ENCODE measurements around the gene OAF.

Gene OAF

DNA sequence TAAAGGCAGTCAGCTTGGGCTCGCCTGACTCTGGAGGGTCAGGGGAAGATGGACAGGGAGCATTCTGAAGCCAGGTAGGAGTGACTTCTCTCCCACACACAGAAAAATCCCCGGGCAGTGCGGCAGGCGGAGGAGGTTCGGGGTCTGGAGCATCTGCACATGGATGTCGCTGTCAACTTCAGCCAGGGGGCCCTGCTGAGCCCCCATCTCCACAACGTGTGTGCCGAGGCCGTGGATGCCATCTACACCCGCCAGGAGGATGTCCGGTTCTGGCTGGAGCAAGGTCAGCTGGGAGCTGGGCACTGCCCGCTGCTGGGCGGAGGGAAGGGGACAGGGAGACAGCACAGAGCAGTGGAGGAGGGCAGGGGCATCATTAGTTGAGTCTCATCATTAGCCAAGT is 15.9 kb downstream of the OAF start:
- Histone ChIP-seq H3K36me3 (ENCODE audit: control insufficient read depth, low read length) (no peaks in the 10 kb centered on the region), H3K9me2 (replicated peaks; ENCODE audit: control insufficient read depth, low read length) (no peaks in the 10 kb centered on the region), H4K20me1 (ENCODE audit: control insufficient read depth, insufficient read depth, low read depth, low read length) (no peaks in the 10 kb centered on the region), H3F3A (ENCODE audit: control insufficient read depth, insufficient read depth) (no peaks in the 10 kb centered on the region), H3K9me3 (ENCODE audit: control insufficient read depth, insufficient read depth, low read length) (no peaks in the 10 kb centered on the region), H3K27ac (ENCODE audit: low read depth, low read length) (no peak overlapping the region), H3K4me2 (ENCODE audit: low read length) (no peak overlapping the region), H3K4me1 (ENCODE audit: control insufficient read depth, low read length) (no peaks in the 10 kb centered on the region), H3K27me3 (ENCODE audit: control insufficient read depth, low read length) (peaks cover 7% of the 10 kb centered on the region; the same call in 1 of the 2 replicates), H3K4me3 (ENCODE audit: low read length) (no peak overlapping the region), H3K79me2 (ENCODE audit: control insufficient read depth, low read length) (no peaks in the 10 kb centered on the region)
- TF ChIP-seq, protein P1, sequence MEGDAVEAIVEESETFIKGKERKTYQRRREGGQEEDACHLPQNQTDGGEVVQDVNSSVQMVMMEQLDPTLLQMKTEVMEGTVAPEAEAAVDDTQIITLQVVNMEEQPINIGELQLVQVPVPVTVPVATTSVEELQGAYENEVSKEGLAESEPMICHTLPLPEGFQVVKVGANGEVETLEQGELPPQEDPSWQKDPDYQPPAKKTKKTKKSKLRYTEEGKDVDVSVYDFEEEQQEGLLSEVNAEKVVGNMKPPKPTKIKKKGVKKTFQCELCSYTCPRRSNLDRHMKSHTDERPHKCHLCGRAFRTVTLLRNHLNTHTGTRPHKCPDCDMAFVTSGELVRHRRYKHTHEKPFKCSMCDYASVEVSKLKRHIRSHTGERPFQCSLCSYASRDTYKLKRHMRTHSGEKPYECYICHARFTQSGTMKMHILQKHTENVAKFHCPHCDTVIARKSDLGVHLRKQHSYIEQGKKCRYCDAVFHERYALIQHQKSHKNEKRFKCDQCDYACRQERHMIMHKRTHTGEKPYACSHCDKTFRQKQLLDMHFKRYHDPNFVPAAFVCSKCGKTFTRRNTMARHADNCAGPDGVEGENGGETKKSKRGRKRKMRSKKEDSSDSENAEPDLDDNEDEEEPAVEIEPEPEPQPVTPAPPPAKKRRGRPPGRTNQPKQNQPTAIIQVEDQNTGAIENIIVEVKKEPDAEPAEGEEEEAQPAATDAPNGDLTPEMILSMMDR (IDR thresholded peaks at IDR 0.05; ENCODE audit: low read depth, low read length, poor library complexity, severe bottlenecking) = no peak
- no peak for TF ChIP-seq EZH2phosphoT487 (IDR thresholded peaks at IDR 0.05; ENCODE audit: borderline replicate concordance, low read length)

DNA sequence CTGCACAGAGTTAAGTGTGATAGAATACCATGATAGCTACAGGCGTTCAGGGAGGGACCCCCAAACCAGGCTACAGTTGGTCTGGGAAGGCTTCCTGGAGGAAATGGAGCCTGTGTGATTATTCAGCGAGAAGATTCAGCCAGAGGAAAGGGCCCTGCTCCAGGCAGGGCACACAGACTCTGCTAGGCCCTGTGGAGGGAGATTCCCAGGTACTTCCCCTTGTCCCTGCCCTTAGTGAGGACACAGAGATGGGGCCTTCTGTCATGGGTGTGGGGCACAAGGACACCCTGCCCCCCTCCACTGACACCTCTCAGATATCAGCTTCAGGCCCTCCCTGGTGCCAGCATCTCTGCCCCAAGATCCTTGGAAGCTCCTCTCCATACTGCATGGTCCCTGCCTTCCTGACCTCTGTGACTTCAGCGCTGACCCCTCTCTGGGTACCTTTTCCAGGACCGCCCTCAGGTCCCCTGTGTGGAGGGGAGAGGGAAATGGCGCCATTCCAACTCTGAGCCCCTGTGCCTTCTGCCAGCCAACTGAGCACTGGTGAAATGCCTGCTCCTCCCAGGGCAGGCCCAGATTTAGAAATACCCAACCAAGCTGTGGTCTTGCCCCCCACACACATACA is 16.5 kb downstream of the OAF start:
- Histone ChIP-seq H3K9me3 (ENCODE audit: control insufficient read depth, insufficient read depth, low read length) (no peaks in the 10 kb centered on the region), H3K36me3 (ENCODE audit: control insufficient read depth, low read length) (no peaks in the 10 kb centered on the region), H3K27ac (ENCODE audit: low read depth, low read length) (no peak overlapping the region), H3K79me2 (ENCODE audit: control insufficient read depth, low read length) (no peaks in the 10 kb centered on the region), H3K4me2 (ENCODE audit: low read length) (no peak overlapping the region), H4K20me1 (ENCODE audit: control insufficient read depth, insufficient read depth, low read depth, low read length) (no peaks in the 10 kb centered on the region), H3K9me2 (replicated peaks; ENCODE audit: control insufficient read depth, low read length) (no peaks in the 10 kb centered on the region), H3F3A (ENCODE audit: control insufficient read depth, insufficient read depth) (no peaks in the 10 kb centered on the region), H3K27me3 (ENCODE audit: control insufficient read depth, low read length) (peaks cover 7% of the 10 kb centered on the region; the same call in 1 of the 2 replicates), H3K4me3 (ENCODE audit: low read length) (no peak overlapping the region), H3K4me1 (ENCODE audit: control insufficient read depth, low read length) (no peaks in the 10 kb centered on the region)
- no peak for TF ChIP-seq EZH2phosphoT487 (IDR thresholded peaks at IDR 0.05; ENCODE audit: borderline replicate concordance, low read length)
- TF ChIP-seq, protein P1 (IDR thresholded peaks at IDR 0.05; ENCODE audit: low read depth, low read length, poor library complexity, severe bottlenecking) = no peak

DNA sequence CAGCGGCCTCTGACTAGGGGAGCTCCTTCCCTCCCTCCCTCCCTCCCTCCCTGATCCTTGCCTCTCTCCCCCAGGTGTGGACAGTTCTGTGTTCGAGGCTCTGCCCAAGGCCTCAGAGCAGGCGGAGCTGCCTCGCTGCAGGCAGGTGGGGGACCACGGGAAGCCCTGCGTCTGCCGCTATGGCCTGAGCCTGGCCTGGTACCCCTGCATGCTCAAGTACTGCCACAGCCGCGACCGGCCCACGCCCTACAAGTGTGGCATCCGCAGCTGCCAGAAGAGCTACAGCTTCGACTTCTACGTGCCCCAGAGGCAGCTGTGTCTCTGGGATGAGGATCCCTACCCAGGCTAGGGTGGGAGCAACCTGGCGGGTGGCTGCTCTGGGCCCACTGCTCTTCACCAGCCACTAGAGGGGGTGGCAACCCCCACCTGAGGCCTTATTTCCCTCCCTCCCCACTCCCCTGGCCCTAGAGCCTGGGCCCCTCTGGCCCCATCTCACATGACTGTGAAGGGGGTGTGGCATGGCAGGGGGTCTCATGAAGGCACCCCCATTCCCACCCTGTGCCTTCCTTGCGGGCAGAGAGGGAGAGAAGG is 18.1 kb downstream of the OAF start:
- TF ChIP-seq EZH2phosphoT487 (IDR thresholded peaks at IDR 0.05; ENCODE audit: borderline replicate concordance, low read length) = no peak
- TF ChIP-seq, protein P1 (IDR thresholded peaks at IDR 0.05; ENCODE audit: low read depth, low read length, poor library complexity, severe bottlenecking) = peak; percentile 44
- Histone ChIP-seq H4K20me1 (ENCODE audit: control insufficient read depth, insufficient read depth, low read depth, low read length) (no peaks in the 10 kb centered on the region), H3K79me2 (ENCODE audit: control insufficient read depth, low read length) (no peaks in the 10 kb centered on the region), H3K4me3 (ENCODE audit: low read length) (no peak overlapping the region), H3K36me3 (ENCODE audit: control insufficient read depth, low read length) (no peaks in the 10 kb centered on the region), H3K27ac (ENCODE audit: low read depth, low read length) (no peak overlapping the region), H3K27me3 (ENCODE audit: control insufficient read depth, low read length) (peaks cover 4% of the 10 kb centered on the region; the same call in 1 of the 2 replicates), H3K4me2 (ENCODE audit: low read length) (no peak overlapping the region), H3K9me3 (ENCODE audit: control insufficient read depth, insufficient read depth, low read length) (no peaks in the 10 kb centered on the region), H3K9me2 (replicated peaks; ENCODE audit: control insufficient read depth, low read length) (no peaks in the 10 kb centered on the region), H3F3A (ENCODE audit: control insufficient read depth, insufficient read depth) (no peaks in the 10 kb centered on the region), H3K4me1 (ENCODE audit: control insufficient read depth, low read length) (no peaks in the 10 kb centered on the region)

All from DOHH2 (cell line).